SJSA1 (cell line): ENCODE data around the gene HOXD10. TPM values are rescaled to one million over a fixed set of nuclear protein-coding genes. Genes with fewer than 3 reads are reported as not detected.

ENCODE experiments used
- DNase-seq, 2 experiments: peaks; one replicate each; pipeline ENCODE4 v3.0.0-alpha.2; 2015 to 2020; ENCODE audit warnings: low spot score in 2 of 2, low read depth in 1 of 2
- H3K27ac ChIP-seq: fragments of 250-450 bp; sonication (Bioruptor Pico); 2 replicates; pipeline ENCODE4 v1.5.1; 2020; ENCODE audit warnings: mild to moderate bottlenecking, moderate library complexity
- H3K27me3 ChIP-seq: fragments of 250-450 bp; sonication (Bioruptor Pico); replicated peaks from 2 replicates; pipeline ENCODE4 v1.5.1; 2020; ENCODE audit warnings: mild to moderate bottlenecking, moderate library complexity
- H3K36me3 ChIP-seq: fragments of 250-450 bp; sonication (Bioruptor Pico); 2 replicates; pipeline ENCODE4 v1.5.1; 2020; ENCODE audit warnings: mild to moderate bottlenecking
- H3K4me1 ChIP-seq: fragments of 250-450 bp; sonication (Bioruptor Pico); replicated peaks from 2 replicates; pipeline ENCODE4 v1.6.1; 2021; ENCODE audit warnings: mild to moderate bottlenecking
- H3K4me3 ChIP-seq: fragments of 250-450 bp; sonication (Bioruptor Pico); 2 replicates; pipeline ENCODE4 v1.5.1; 2020; ENCODE audit warnings: mild to moderate bottlenecking
- H3K9me3 ChIP-seq: fragments of 250-450 bp; sonication (Bioruptor Pico); replicated peaks from 2 replicates; pipeline ENCODE4 v1.5.1; 2020; ENCODE audit warnings: mild to moderate bottlenecking
- total RNA-seq: library from RNA; depleted of rRNA; stranded (reverse); fragments of >200 nt; shearing (Covaris generic); gene quantifications from 2 replicates; pipeline ENCODE4 v1.2.3, GENCODE V29; 2014

The HOXD10 gene
- total RNA-seq, 1 experiment from 2014 or later, result not detected

DNA sequence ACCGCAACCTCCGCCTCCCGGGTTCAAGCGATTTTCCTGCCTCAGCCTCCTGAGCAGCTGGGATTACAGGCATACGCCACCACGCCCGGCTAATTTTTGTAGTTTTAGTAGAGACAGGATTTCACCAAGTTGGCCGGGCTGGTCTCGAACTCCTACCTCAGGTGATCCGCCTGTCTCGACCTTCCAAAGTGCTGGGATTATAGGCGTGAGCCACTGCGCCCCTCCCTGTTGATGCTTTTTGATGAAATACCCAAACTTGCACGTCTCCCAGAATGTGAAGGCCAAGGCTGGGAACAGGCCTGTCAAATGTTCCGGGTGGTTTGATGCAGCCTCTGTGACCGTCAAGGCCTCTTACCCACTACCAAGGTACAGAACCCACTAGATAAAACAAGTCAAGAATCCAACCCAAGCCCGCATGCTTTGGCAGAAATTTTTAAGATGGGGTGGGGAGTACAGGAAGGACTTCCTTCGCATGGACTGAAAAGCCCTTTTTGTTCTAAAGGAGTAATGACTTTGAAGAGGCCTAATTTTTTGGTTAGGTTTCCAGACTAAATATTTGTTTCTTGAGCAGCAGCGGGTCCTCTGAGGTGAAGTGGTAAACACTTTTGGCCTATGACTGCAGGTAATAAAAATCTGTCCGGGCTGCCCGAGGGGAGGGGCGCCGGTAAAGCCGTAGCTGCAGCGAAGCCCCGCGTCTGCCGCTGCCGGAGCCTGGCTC lies 29.1 kb upstream of the HOXD10 start:
- Histone ChIP-seq H3K4me3 (no peak overlapping the region), H3K4me1 (peaks cover 5% of the 10 kb centered on the region), H3K9me3 (peaks cover 6% of the 10 kb centered on the region), H3K27me3 (peaks cover 90% of the 10 kb centered on the region), H3K27ac (no peak overlapping the region), H3K36me3 (no peaks in the 10 kb centered on the region)
- DNase-seq, result peak in 1 of 2 experiments; percentile 17

- Histone ChIP-seq H3K4me3 (no peak overlapping the region), H3K27me3 (peaks cover 90% of the 10 kb centered on the region), H3K36me3 (no peaks in the 10 kb centered on the region), H3K4me1 (peaks cover 13% of the 10 kb centered on the region), H3K27ac (no peak overlapping the region), H3K9me3 (peaks cover 3% of the 10 kb centered on the region)
- peak; percentile 36 to 61 for DNase-seq
Observed at GRCh38 chr2:176088048-176088936, 28.3 kb upstream of the HOXD10 start.

- H3K27me3 ChIP-seq, result peaks cover 92% of the 10 kb centered on the region
- H3K4me1 ChIP-seq, result peaks cover 16% of the 10 kb centered on the region
- no peak overlapping the region for H3K27ac ChIP-seq
- no peaks in the 10 kb centered on the region for H3K36me3 ChIP-seq
- no peaks in the 10 kb centered on the region; the same call in 1 of the 2 replicates for H3K9me3 ChIP-seq
- no peak overlapping the region for H3K4me3 ChIP-seq
- DNase-seq, result no peak
Observed at GRCh38 chr2:176088937-176089842, 27.4 kb upstream of the HOXD10 start.

DNA sequence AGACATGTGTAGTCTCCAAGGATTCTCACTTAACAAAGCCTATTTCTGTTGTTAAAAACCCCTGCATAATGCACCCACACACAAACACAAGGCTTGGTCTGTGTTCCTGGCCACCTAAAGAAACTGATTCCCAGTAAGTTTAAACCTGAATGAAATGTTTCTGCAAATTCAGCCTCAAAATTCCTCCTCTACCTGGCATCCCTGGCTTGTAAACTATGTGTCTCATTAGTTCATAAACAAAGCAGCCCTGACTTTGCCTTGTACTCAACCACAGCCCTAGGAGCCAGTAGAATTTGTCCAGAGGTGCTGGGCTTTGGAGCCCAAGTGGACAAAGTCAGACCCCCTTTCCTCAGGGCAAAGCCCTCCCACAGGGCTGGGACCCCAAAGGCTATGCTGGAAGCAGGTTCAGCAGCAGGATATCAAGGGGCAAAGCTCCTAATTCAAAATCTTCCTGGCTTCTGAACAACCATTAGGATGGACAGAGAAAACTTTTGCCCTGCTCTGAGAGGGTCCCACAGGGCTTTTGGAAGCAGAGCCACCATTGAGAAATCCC lies 26.7 kb upstream of the HOXD10 start:
- Histone ChIP-seq H3K27me3 (peaks cover 92% of the 10 kb centered on the region), H3K4me3 (no peak overlapping the region), H3K4me1 (peaks cover 16% of the 10 kb centered on the region), H3K27ac (no peak overlapping the region), H3K9me3 (no peaks in the 10 kb centered on the region; the same call in 1 of the 2 replicates), H3K36me3 (no peaks in the 10 kb centered on the region)
- DNase-seq, result no peak

DNA sequence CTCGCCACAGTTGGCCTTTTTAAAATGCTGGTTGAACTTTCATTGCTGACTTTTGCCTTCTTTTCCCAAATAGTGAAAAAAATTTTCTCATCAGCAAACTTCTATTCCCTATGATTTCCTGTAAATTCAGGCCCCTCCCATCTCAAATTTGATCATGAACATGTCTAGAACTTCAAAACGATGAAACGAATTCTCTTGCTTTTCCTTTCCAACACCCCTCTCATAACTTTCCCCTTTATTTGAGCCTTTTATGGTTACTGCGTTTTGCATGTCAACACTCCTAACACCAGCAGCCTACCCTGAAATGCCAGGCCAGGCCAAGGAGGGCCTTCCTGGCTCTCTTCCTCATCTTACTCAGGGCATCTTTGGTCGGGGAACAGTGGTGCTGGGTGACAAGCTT lies 25.7 kb upstream of the HOXD10 start:
- peaks cover 92% of the 10 kb centered on the region for H3K27me3 ChIP-seq
- no peak overlapping the region for H3K27ac ChIP-seq
- no peak overlapping the region for H3K4me3 ChIP-seq
- H3K36me3 ChIP-seq, result no peaks in the 10 kb centered on the region
- no peaks in the 10 kb centered on the region; the same call in 1 of the 2 replicates for H3K9me3 ChIP-seq
- DNase-seq, result no peak
- peaks cover 16% of the 10 kb centered on the region for H3K4me1 ChIP-seq

GRCh38 chr2:176091329-176092258 lies 25.0 kb upstream of the HOXD10 start:
- no peaks in the 10 kb centered on the region; the same call in 1 of the 2 replicates for H3K9me3 ChIP-seq
- H3K27ac ChIP-seq, result no peak overlapping the region
- H3K27me3 ChIP-seq, result peaks cover 93% of the 10 kb centered on the region

GRCh38 chr2:176092270-176093144 lies 24.1 kb upstream of the HOXD10 start, which contains the start of gene HOXD13:
TSS of gene HOXD13 (plus strand) at chr2:176092721. CDS start at chr2:176092891, 170 bp downstream.
- H3K4me3 ChIP-seq, result peak within 1 kb of the TSS; percentile 52
- peaks cover 86% of the 10 kb centered on the region for H3K27me3 ChIP-seq
- H3K27ac ChIP-seq, result no peak within 1 kb of the TSS
- peak in 1 of 2 experiments; percentile 26 for DNase-seq
- no peaks in the 10 kb centered on the region; the same call in 1 of the 2 replicates for H3K9me3 ChIP-seq
- no peaks in the 10 kb centered on the region for H3K36me3 ChIP-seq
- peaks cover 25% of the 10 kb centered on the region for H3K4me1 ChIP-seq

More at GRCh38 chr2:176091329-176092258, 25.0 kb upstream of the HOXD10 start:
- no peak for DNase-seq
- no peak overlapping the region for H3K4me3 ChIP-seq
- no peaks in the 10 kb centered on the region for H3K36me3 ChIP-seq
- H3K4me1 ChIP-seq, result peaks cover 16% of the 10 kb centered on the region

GRCh38 chr2:176093145-176093897 lies 23.3 kb upstream of the HOXD10 start:
- peak overlapping the region; percentile 52 for H3K4me3 ChIP-seq

DNA sequence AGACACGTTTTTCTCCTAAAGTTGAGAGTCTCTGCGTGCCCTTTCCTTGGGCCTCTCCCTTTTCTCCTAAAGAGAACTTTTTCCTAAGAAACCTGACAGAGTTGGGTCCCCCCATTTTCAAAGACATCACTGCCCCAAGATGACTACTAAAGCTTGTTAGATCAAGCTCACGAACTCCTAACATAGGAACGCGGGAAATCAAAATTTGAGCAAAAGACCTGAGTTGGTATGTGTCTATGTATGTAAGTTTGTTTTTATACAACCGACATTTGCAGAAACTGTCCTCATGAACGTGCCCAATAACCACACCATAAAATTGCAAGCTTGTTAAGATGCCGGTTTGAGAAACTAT lies 22.7 kb upstream of the HOXD10 start:
- no peak for DNase-seq
- Histone ChIP-seq H3K27me3 (peaks cover 78% of the 10 kb centered on the region), H3K4me1 (peaks cover 34% of the 10 kb centered on the region), H3K27ac (no peak overlapping the region), H3K4me3 (no peak overlapping the region), H3K36me3 (no peaks in the 10 kb centered on the region), H3K9me3 (no peaks in the 10 kb centered on the region; the same call in 1 of the 2 replicates)

More at GRCh38 chr2:176093145-176093897, 23.3 kb upstream of the HOXD10 start:
- Histone ChIP-seq H3K4me1 (peaks cover 31% of the 10 kb centered on the region), H3K27me3 (peaks cover 78% of the 10 kb centered on the region), H3K9me3 (no peaks in the 10 kb centered on the region; the same call in 1 of the 2 replicates), H3K36me3 (no peaks in the 10 kb centered on the region), H3K27ac (no peak overlapping the region)
- DNase-seq, result peak in 1 of 2 experiments; percentile 55

DNA sequence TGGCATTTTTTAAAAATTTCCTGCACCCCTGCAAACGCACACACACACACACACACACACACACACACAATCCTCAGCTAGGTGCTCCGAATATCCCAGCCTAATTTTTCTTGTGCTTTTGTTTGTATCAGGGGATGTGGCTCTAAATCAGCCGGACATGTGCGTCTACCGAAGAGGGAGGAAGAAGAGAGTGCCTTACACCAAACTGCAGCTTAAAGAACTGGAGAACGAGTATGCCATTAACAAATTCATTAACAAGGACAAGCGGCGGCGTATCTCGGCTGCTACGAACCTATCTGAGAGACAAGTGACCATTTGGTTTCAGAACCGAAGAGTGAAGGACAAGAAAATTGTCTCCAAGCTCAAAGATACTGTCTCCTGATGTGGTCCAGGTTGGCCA lies 22.2 kb upstream of the HOXD10 start:
- Histone ChIP-seq H3K27ac (no peak overlapping the region), H3K4me1 (peaks cover 34% of the 10 kb centered on the region), H3K9me3 (no peaks in the 10 kb centered on the region; the same call in 1 of the 2 replicates), H3K4me3 (no peak overlapping the region), H3K36me3 (no peaks in the 10 kb centered on the region), H3K27me3 (peaks cover 78% of the 10 kb centered on the region)
- no peak for DNase-seq

- no peak for DNase-seq
- no peak overlapping the region for H3K4me3 ChIP-seq
- no peaks in the 10 kb centered on the region; the same call in 1 of the 2 replicates for H3K9me3 ChIP-seq
- H3K36me3 ChIP-seq, result no peaks in the 10 kb centered on the region
- no peak overlapping the region for H3K27ac ChIP-seq
- peaks cover 34% of the 10 kb centered on the region for H3K4me1 ChIP-seq
- peaks cover 67% of the 10 kb centered on the region for H3K27me3 ChIP-seq
Observed at GRCh38 chr2:176095421-176095820, 21.2 kb upstream of the HOXD10 start.
